Chondrocyte (in vitro differentiated cells): ENCODE data around the gene PRICKLE1. TPM values are rescaled to one million over a fixed set of nuclear protein-coding genes. Genes with fewer than 3 reads are reported as not detected.
A peak's percentile ranks its signal among the peaks of the same experiment; 100 is the strongest.

Experiments used
- DNase-seq: peaks from one replicate; pipeline ENCODE4 v3.0.0; 2021; ENCODE audit warnings: mixed read lengths, low spot score
- H3K27ac Mint-ChIP-seq: one replicate; pipeline ENCODE4 v1.8.0; 2021; ENCODE audit warnings: mild to moderate bottlenecking, moderate library complexity, mixed read lengths; ENCODE audit not compliant: unreplicated experiment
- H3K27me3 Mint-ChIP-seq: 2 replicates; pipeline ENCODE4 v1.8.0; 2021; ENCODE audit warnings: low read depth, mixed read lengths
- H3K36me3 Mint-ChIP-seq: 2 replicates; pipeline ENCODE4 v1.8.0; 2021; ENCODE audit warnings: low read depth, mixed read lengths
- H3K4me1 Mint-ChIP-seq: 2 replicates; pipeline ENCODE4 v1.8.0; 2021; ENCODE audit warnings: low read depth, mild to moderate bottlenecking, mixed read lengths
- H3K4me3 Mint-ChIP-seq: one replicate; pipeline ENCODE4 v1.8.0; 2021; ENCODE audit warnings: mild to moderate bottlenecking, moderate library complexity, mixed read lengths; ENCODE audit not compliant: unreplicated experiment
- H3K9me3 Mint-ChIP-seq: 2 replicates; pipeline ENCODE4 v1.8.0; 2021; ENCODE audit warnings: low read depth, mixed read lengths
- total RNA-seq: library from RNA; stranded (reverse); gene quantifications from 3 replicates; pipeline ENCODE4 v1.2.1, GENCODE V29; 2021
- TF ChIP-seq, protein P1 (sequence below): fragments of 200-600 bp; sonication (generic); IDR thresholded peaks from 2 replicates; pipeline ENCODE4 v1.5.0; 2021; ENCODE audit warnings: antibody characterized with exemption, mild to moderate bottlenecking, moderate library complexity

PRICKLE1 gene
- total RNA-seq, 1 donor from 2014 or later = 32.0 TPM

DNA sequence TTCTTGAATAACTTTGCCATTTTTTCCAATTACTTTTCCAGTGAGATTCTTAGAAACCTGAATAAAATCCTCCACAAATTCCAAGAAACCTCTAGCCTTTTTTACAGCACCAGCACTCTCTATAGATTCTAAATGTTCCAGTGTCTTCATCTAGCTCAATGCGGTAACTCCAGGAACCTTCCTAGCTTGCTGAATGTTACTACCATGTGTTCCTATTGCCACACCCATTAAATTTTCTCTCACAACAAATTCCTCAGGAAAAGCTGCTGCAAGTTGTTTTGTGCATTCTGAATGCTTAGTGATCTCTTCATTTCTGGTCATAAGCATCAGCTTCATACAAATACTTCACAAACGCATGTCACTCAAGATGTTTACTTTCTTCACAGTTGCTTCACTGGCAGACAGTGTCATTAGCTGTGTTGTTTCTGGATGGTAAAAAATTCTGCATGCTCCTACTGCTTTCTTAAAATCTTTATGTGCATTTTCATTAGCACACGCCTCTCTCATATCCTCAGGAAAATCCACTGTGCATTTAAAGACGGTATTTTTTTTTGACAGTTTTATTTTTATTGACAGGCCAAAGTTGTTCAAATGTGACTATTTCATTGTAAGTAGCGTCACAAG is 156.9 kb downstream of the PRICKLE1 start:
- H3K4me1 Mint-ChIP-seq = peaks cover 18% of the 10 kb centered on the region
- no peak for DNase-seq
- TF ChIP-seq, protein P1, sequence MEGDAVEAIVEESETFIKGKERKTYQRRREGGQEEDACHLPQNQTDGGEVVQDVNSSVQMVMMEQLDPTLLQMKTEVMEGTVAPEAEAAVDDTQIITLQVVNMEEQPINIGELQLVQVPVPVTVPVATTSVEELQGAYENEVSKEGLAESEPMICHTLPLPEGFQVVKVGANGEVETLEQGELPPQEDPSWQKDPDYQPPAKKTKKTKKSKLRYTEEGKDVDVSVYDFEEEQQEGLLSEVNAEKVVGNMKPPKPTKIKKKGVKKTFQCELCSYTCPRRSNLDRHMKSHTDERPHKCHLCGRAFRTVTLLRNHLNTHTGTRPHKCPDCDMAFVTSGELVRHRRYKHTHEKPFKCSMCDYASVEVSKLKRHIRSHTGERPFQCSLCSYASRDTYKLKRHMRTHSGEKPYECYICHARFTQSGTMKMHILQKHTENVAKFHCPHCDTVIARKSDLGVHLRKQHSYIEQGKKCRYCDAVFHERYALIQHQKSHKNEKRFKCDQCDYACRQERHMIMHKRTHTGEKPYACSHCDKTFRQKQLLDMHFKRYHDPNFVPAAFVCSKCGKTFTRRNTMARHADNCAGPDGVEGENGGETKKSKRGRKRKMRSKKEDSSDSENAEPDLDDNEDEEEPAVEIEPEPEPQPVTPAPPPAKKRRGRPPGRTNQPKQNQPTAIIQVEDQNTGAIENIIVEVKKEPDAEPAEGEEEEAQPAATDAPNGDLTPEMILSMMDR = no peak
- H3K27me3 Mint-ChIP-seq = no peaks in the 10 kb centered on the region
- no peak overlapping the region for H3K27ac Mint-ChIP-seq
- no peak overlapping the region for H3K4me3 Mint-ChIP-seq
- H3K9me3 Mint-ChIP-seq = peaks cover 8% of the 10 kb centered on the region
- peaks cover 20% of the 10 kb centered on the region for H3K36me3 Mint-ChIP-seq

DNA sequence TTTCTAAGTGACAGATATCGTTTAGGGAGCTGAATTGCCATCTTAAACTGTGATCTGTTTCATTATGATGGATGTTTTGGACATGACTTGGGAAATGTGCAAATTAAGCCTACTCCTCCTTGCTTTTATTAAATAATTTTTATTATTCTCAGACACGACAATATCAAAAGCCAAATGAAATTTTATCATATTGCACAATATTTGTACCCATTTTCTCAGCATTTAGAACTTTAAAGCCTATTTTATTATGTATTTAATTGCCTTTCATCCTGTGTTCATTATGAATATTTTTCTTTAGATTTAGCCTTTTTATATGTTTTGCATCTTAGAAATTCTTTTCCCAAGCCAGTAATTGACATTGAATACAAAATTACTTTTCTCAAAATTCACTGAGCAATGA is 160.7 kb downstream of the PRICKLE1 start:
- H3K4me3 Mint-ChIP-seq = no peak overlapping the region
- no peak for DNase-seq
- no peak overlapping the region for H3K27ac Mint-ChIP-seq

DNA sequence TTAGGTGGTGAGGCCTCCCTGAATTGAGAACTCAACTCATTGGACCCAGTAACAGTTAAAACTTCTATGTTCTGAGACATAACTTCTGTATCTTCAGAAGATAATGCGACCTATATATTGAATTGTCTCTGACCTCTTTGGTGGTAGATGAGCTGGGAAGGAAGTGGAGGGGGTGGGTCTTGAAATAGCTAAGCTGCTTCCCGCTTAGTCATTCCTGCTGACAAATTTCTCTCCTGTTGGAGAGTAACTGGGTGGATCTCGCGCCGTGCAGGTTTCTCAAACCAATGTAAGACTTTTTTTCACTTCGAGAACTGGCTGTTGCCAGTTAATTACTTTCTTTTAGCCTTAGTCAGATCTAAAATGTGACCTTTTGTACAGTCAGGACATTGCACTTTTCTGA is 162.8 kb downstream of the PRICKLE1 start:
- Mint-ChIP-seq H3K9me3 (peaks cover 11% of the 10 kb centered on the region), H3K4me3 (no peak overlapping the region), H3K27me3 (no peaks in the 10 kb centered on the region), H3K4me1 (peaks cover 48% of the 10 kb centered on the region), H3K36me3 (peaks cover 13% of the 10 kb centered on the region), H3K27ac (peak overlapping the region; percentile 65)
- no peak for DNase-seq
- TF ChIP-seq, protein P1 = no peak

More for the DNA sequence above, 160.7 kb downstream of the PRICKLE1 start:
- H3K36me3 Mint-ChIP-seq = peaks cover 22% of the 10 kb centered on the region
- no peaks in the 10 kb centered on the region for H3K27me3 Mint-ChIP-seq
- peaks cover 41% of the 10 kb centered on the region for H3K4me1 Mint-ChIP-seq
- peaks cover 11% of the 10 kb centered on the region for H3K9me3 Mint-ChIP-seq
- TF ChIP-seq, protein P1 = no peak

DNA sequence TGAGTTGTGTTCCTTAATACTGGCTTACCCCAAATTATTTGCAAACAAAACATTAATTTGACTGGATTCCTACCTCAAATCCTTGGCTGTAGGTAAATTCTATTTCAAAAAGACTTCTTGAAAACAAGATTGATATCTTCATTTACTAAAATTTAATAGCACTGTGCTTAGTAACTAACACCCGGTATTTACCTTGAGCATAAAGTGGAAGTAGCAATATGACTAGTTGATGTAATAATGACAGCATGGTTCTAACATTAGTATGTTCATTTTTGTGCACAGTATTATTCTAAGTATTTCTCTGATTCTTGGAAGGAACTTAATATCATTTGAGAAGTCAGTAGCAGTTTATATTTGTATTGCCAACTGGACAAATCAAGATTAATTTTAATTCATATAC is 166.8 kb downstream of the PRICKLE1 start:
- no peak for DNase-seq
- Mint-ChIP-seq H3K27me3 (no peaks in the 10 kb centered on the region), H3K9me3 (peaks cover 5% of the 10 kb centered on the region), H3K4me3 (peak overlapping the region; percentile 25), H3K36me3 (peaks cover 7% of the 10 kb centered on the region), H3K4me1 (peaks cover 50% of the 10 kb centered on the region), H3K27ac (peak overlapping the region; percentile 88)
- TF ChIP-seq, protein P1 = no peak

DNA sequence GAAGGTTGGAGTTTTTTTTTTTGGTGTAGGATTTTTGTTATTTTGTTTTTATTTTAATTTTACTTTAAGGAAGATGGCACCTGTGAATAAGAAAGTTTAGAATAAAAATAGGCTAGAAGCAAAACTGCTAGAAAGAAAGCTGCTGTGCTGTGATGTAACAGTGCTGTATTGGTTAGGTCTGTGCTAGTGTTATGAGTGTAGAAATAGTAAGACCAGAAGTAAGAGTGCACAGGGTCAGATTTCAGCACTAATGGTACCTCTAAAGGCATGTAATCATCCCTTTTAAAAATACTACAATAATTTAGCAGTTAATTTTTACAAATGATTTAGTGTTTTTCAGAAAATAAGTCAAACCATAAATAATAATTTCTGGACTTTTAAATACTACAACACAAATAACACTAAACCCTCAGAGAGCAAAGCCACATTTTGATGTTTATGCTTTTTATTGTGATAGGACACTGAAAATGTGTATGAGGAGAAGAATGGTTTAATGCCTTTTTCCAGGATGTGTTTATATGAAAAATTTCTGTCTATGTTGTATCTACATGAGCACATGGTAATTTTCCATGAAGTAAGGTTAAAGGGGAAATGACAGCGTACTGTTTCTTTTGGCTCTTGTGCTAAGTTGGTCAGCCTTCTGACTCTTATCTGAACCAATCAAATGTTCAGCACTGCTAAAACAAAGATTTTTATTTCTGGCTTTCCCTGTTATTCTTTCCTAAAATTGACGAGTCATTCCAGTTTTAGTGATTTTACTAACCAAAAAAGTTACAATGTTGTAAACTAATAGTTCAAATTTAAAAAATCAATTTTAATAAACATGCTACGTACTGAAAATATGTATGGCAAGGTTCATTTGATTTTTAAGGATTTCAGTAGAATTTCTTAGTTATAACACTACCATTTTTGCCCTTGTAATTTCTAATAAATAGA is 167.4 kb downstream of the PRICKLE1 start:
- Mint-ChIP-seq H3K9me3 (no peaks in the 10 kb centered on the region), H3K4me1 (peaks cover 43% of the 10 kb centered on the region)
- DNase-seq = no peak

More for the DNA sequence above, 167.4 kb downstream of the PRICKLE1 start:
- Mint-ChIP-seq H3K36me3 (peaks cover 2% of the 10 kb centered on the region), H3K27me3 (no peaks in the 10 kb centered on the region), H3K4me3 (peak overlapping the region; percentile 25), H3K27ac (peak overlapping the region; percentile 88)
- TF ChIP-seq, protein P1 = no peak
